ENCODE results near the gene PNMT. TPM values are rescaled to one million over a fixed set of nuclear protein-coding genes. Genes with fewer than 3 reads are reported as not detected.

Gene PNMT
- total and polyA plus RNA-seq, 2 donors (not counting 3 experiments of a cell fraction or from before 2014, with no cell fraction given), result 0.11 TPM; not detected in 1

DNA sequence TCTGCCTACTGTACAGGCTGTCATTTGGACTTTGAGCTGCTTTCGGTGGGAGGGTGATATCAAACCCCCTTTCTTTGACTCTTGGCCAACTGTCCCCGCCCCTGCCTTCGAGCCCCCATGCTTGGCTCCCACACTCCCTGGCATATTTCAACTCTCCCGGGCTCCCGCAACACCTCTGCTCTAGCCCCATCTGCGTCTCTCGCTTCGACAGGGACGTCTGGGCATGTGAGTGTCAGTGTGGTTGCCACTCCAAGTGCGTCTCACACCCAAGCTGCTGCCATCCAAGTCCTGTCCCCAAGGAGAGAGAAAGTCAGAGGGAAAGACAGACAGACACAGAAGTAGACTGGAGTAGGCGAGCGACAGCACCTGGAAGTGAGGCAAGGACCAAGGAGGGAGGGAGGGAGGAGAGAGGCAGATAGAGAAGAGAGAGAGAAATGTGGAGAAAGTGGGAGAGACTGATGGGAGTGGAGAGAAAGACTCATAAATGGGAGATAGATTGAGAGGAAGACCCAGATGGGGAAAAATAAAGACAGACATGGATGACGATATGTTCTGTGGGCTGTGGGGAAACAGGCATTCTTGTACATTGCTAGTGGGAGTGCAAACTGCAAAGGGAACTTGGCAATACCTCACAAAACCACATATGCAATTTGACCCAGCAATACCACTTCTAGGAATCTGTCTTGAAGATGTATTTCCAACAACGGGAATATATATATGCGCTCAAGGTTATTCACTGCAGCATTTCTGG, 19.5 kb upstream of the PNMT start:
- BruUV-seq (replicated peaks), result no TSS peak
- H3K4me2 ChIP-seq (ENCODE audit: insufficient read depth, low read length), result no peak overlapping the region
- TF ChIP-seq JUN (IDR thresholded peaks at IDR 0.05; ENCODE audit: borderline replicate concordance, insufficient read depth, insufficient read length, low read depth) (no peak), GATA2 (IDR thresholded peaks at IDR 0.05; ENCODE audit: insufficient read depth, insufficient read length, low read depth, low read length) (no peak), FOS (IDR thresholded peaks at IDR 0.05; ENCODE audit: borderline replicate concordance, insufficient read depth, low read length) (no peak), EZH2 (IDR thresholded peaks at IDR 0.05; ENCODE audit: borderline replicate concordance, low read depth, low read length, severe bottlenecking) (no peak), POLR2A (IDR thresholded peaks at IDR 0.05; ENCODE audit: low read depth, low read length) (no peak), POLR2AphosphoS5 (IDR thresholded peaks at IDR 0.05; ENCODE audit: insufficient read depth, low read depth, low read length) (no peak), MYC (IDR thresholded peaks at IDR 0.05; ENCODE audit: low read depth, low read length) (no peak)
- TF ChIP-seq, protein P1, sequence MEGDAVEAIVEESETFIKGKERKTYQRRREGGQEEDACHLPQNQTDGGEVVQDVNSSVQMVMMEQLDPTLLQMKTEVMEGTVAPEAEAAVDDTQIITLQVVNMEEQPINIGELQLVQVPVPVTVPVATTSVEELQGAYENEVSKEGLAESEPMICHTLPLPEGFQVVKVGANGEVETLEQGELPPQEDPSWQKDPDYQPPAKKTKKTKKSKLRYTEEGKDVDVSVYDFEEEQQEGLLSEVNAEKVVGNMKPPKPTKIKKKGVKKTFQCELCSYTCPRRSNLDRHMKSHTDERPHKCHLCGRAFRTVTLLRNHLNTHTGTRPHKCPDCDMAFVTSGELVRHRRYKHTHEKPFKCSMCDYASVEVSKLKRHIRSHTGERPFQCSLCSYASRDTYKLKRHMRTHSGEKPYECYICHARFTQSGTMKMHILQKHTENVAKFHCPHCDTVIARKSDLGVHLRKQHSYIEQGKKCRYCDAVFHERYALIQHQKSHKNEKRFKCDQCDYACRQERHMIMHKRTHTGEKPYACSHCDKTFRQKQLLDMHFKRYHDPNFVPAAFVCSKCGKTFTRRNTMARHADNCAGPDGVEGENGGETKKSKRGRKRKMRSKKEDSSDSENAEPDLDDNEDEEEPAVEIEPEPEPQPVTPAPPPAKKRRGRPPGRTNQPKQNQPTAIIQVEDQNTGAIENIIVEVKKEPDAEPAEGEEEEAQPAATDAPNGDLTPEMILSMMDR (IDR thresholded peaks at IDR 0.05; ENCODE audit: extremely low read depth in 1 of 2, insufficient read depth in 1 of 2, low read depth in 1 of 2, low read length in 2 of 2), result no peak
- TF ChIP-seq, protein P2, sequence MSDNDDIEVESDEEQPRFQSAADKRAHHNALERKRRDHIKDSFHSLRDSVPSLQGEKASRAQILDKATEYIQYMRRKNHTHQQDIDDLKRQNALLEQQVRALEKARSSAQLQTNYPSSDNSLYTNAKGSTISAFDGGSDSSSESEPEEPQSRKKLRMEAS (IDR thresholded peaks at IDR 0.05; ENCODE audit: insufficient read depth, insufficient read length), result no peak
- H3K9me1 ChIP-seq (replicated peaks; ENCODE audit: control insufficient read depth, extremely low read depth, insufficient read depth, low read length), result no peaks in the 10 kb centered on the region
- intact Hi-C loops (cut with micrococcal nuclease) (no loop called here), dilution Hi-C loops (cut with MboI; ENCODE audit: extremely low pct_ligation_motif_present, low sequenced_read_pairs) (no loop called here)
- peaks cover 6% of the 10 kb centered on the region for H3K79me2 ChIP-seq (ENCODE audit: control insufficient read depth, insufficient read depth, low read length)
- CTCF ChIA-PET, result interaction anchor here (1.0 to 9.3 kb wide), 4 partner anchors 8 to 29 kb away, joined by 3 to 114 read pairs (median 5); partner anchors contain the start of gene STARD3
- no peaks in the 10 kb centered on the region for H3K27me3 ChIP-seq (ENCODE audit: control insufficient read depth in 2 of 2, insufficient read depth in 2 of 2, low read length in 2 of 2)
- DNase-seq (ENCODE audit: low read depth, low spot score) (no peak), FAIRE-seq (no peak)
- H3K9ac ChIP-seq (replicated peaks; ENCODE audit: extremely low read depth, insufficient read depth, low read length), result no peak overlapping the region
- no peaks in the 10 kb centered on the region for H4K20me1 ChIP-seq (replicated peaks; ENCODE audit: control insufficient read depth, extremely low read depth, insufficient read depth, low read length)
- H3K9me3 ChIP-seq (replicated peaks; ENCODE audit: control insufficient read depth, insufficient read depth, low read length), result no peaks in the 10 kb centered on the region
- POLR2A ChIA-PET, result no interaction called here
- no peaks in the 10 kb centered on the region for H3K4me1 ChIP-seq (ENCODE audit: control insufficient read depth, extremely low read depth, insufficient read depth, low read length)
- H3K4me3 ChIP-seq (replicated peaks in 1 of 3; ENCODE audit: insufficient read depth in 1 of 3, low read depth in 1 of 3, low read length in 3 of 3), result no peak overlapping the region
- no peak overlapping the region for H3K27ac ChIP-seq (ENCODE audit: insufficient read depth, low read depth, low read length)
- H2AFZ ChIP-seq (ENCODE audit: low read depth, low read length), result no peak overlapping the region
- no peaks in the 10 kb centered on the region for H3K36me3 ChIP-seq (ENCODE audit: control insufficient read depth in 2 of 2, extremely low read depth in 1 of 2, insufficient read depth in 2 of 2, low read length in 2 of 2)

Measured in endothelial cell of umbilical vein (primary cell).